Measurements from ENCODE around the gene FGD5.

Gene FGD5

GRCh38 chr3:14818804-14819500, at the start of gene FGD5:
Gene FGD5, plus strand, starts transcription at chr3:14818962. Its CDS starts 110 bp downstream, at chr3:14819072.
- TF ChIP-seq CTCF (IDR thresholded peaks at IDR 0.05; ENCODE audit: low read depth, low read length): no peak

GRCh38 chr3:14769544-14770325, 49.0 kb upstream of the FGD5 start:
- no peak overlapping the region for H3K4me3 ChIP-seq (replicated peaks in 1 of 2; ENCODE audit: low read depth in 2 of 2, low read length in 2 of 2)
- no peak for TF ChIP-seq CTCF (IDR thresholded peaks at IDR 0.05; ENCODE audit: low read depth, low read length)
- DNase-seq (ENCODE audit: low read depth in 2 of 2): no peak

More at GRCh38 chr3:14818804-14819500, at the start of gene FGD5:
- DNase-seq (ENCODE audit: low read depth in 2 of 2): no peak
- H3K4me3 ChIP-seq (replicated peaks in 1 of 2; ENCODE audit: low read depth in 2 of 2, low read length in 2 of 2): no peak within 1 kb of the TSS

GRCh38 chr3:14770591-14770990, 48.2 kb upstream of the FGD5 start:
- TF ChIP-seq CTCF (IDR thresholded peaks at IDR 0.05; ENCODE audit: low read depth, low read length): no peak
- no peak for DNase-seq (ENCODE audit: low read depth in 2 of 2)
- no peak overlapping the region for H3K4me3 ChIP-seq (replicated peaks in 1 of 2; ENCODE audit: low read depth in 2 of 2, low read length in 2 of 2)

GRCh38 chr3:14771593-14772497, 46.9 kb upstream of the FGD5 start:
- no peak overlapping the region for H3K4me3 ChIP-seq (replicated peaks in 1 of 2; ENCODE audit: low read depth in 2 of 2, low read length in 2 of 2)
- TF ChIP-seq CTCF (IDR thresholded peaks at IDR 0.05; ENCODE audit: low read depth, low read length): no peak
- no peak for DNase-seq (ENCODE audit: low read depth in 2 of 2)

GRCh38 chr3:14772533-14773138, 46.1 kb upstream of the FGD5 start:
- TF ChIP-seq CTCF (IDR thresholded peaks at IDR 0.05; ENCODE audit: low read depth, low read length): no peak
- DNase-seq (ENCODE audit: low read depth in 2 of 2): no peak
- no peak overlapping the region for H3K4me3 ChIP-seq (replicated peaks in 1 of 2; ENCODE audit: low read depth in 2 of 2, low read length in 2 of 2)

GRCh38 chr3:14773281-14773680, 45.5 kb upstream of the FGD5 start:
- H3K4me3 ChIP-seq (replicated peaks in 1 of 2; ENCODE audit: low read depth in 2 of 2, low read length in 2 of 2): no peak overlapping the region
- DNase-seq (ENCODE audit: low read depth in 2 of 2): no peak
- TF ChIP-seq CTCF (IDR thresholded peaks at IDR 0.05; ENCODE audit: low read depth, low read length): no peak
